ENCODE results near the gene PDGFB. TPM values are rescaled to one million over a fixed set of nuclear protein-coding genes. Genes with fewer than 3 reads are reported as not detected.
A peak's percentile ranks its signal among the peaks of the same experiment; 100 is the strongest.

PDGFB gene
- total RNA-seq, 1 donor from 2014 or later, result 1.1 TPM

GRCh38 chr22:39284983-39285382 is 40.2 kb upstream of the PDGFB start:
- no peak for FAIRE-seq
- no peaks in the 10 kb centered on the region for H3K27me3 ChIP-seq (ENCODE audit: control insufficient read depth, insufficient read depth, low read length)
- no peak for TF ChIP-seq CTCF (IDR thresholded peaks at IDR 0.05; ENCODE audit: insufficient read depth, low read length, severe bottlenecking)

GRCh38 chr22:39284142-39284980 is 39.6 kb upstream of the PDGFB start:
- H3K4me3 ChIP-seq (ENCODE audit: low read depth, low read length), result no peak overlapping the region
- FAIRE-seq, result no peak
- no peak for DNase-seq (ENCODE audit: low read depth)
- peaks cover 1% of the 10 kb centered on the region for H3K27me3 ChIP-seq (ENCODE audit: control insufficient read depth, insufficient read depth, low read length)
- H3K36me3 ChIP-seq (ENCODE audit: control insufficient read depth, insufficient read depth, low read length), result no peaks in the 10 kb centered on the region
- no peak for TF ChIP-seq CTCF (IDR thresholded peaks at IDR 0.05; ENCODE audit: insufficient read depth, low read length, severe bottlenecking)

More at GRCh38 chr22:39284983-39285382, 40.2 kb upstream of the PDGFB start:
- no peak for DNase-seq (ENCODE audit: low read depth)
- no peak overlapping the region for H3K4me3 ChIP-seq (ENCODE audit: low read depth, low read length)
- no peaks in the 10 kb centered on the region for H3K36me3 ChIP-seq (ENCODE audit: control insufficient read depth, insufficient read depth, low read length)

GRCh38 chr22:39283322-39284141 is 38.8 kb upstream of the PDGFB start:
- Histone ChIP-seq H3K36me3 (ENCODE audit: control insufficient read depth, insufficient read depth, low read length) (no peaks in the 10 kb centered on the region), H3K4me3 (ENCODE audit: low read depth, low read length) (no peak overlapping the region), H3K27me3 (ENCODE audit: control insufficient read depth, insufficient read depth, low read length) (peaks cover 3% of the 10 kb centered on the region)
- FAIRE-seq, result no peak
- no peak for DNase-seq (ENCODE audit: low read depth)
- TF ChIP-seq CTCF (IDR thresholded peaks at IDR 0.05; ENCODE audit: insufficient read depth, low read length, severe bottlenecking), result no peak

DNA sequence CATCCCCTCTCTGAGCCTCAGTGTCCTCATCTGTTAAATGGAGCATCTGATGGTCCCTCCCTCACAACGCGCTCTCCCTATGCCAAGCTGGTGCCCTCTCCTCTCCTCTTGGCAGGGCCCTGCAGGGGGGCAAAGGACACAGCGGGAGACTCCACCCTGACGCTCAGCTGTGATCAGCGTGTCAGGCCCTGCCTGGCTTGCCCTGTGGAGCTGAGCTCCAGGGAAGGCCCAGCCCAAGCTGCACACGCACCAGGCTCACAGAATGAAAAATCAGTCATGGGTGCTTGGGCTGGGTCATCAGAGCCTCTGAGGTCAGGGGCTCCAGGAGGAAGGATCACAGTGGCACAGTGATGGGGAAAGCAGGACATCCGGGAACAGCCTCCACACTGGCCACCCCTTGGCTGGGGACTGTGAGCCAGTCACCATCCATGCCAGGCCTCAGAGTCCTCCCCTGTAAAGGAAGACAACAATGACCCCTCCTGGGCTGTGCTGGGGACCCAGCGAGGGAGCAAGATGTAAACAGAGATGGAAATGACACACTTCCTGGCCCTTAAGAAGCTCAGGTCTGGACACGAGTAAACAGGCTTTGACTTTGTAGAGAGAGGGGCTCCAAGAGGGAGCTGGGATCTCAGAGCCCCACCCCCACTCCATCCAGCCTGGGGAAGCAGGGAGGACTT is 38.0 kb upstream of the PDGFB start:
- TF ChIP-seq CTCF (IDR thresholded peaks at IDR 0.05; ENCODE audit: insufficient read depth, low read length, severe bottlenecking), result no peak
- Histone ChIP-seq H3K27me3 (ENCODE audit: control insufficient read depth, insufficient read depth, low read length) (peaks cover 4% of the 10 kb centered on the region), H3K4me3 (ENCODE audit: low read depth, low read length) (no peak overlapping the region), H3K36me3 (ENCODE audit: control insufficient read depth, insufficient read depth, low read length) (no peaks in the 10 kb centered on the region)
- peak; percentile 47 for DNase-seq (ENCODE audit: low read depth)
- no peak for FAIRE-seq

DNA sequence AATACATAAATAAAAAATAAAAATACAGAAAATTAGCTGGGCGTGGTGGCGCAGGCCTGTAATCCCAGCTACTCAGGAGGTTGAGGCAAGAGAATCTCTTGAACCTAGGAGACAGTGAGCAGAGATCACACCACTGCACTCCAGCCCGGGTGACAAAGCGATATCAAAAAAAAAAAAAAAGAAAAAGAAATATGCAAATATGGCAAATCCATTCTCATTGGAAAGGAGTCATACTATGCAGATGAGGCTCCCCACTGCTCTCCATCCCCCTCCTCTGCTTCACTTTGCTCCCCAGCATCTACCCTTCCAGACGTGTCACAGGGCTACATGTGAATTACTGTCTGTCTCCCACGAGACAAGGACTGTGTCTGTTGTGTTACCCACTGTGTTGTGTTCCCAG is 36.3 kb upstream of the PDGFB start:
- DNase-seq (ENCODE audit: low read depth), result no peak
- Histone ChIP-seq H3K27me3 (ENCODE audit: control insufficient read depth, insufficient read depth, low read length) (peaks cover 4% of the 10 kb centered on the region), H3K4me3 (ENCODE audit: low read depth, low read length) (no peak overlapping the region), H3K36me3 (ENCODE audit: control insufficient read depth, insufficient read depth, low read length) (no peaks in the 10 kb centered on the region)
- peak; percentile 73 for FAIRE-seq
- TF ChIP-seq CTCF (IDR thresholded peaks at IDR 0.05; ENCODE audit: insufficient read depth, low read length, severe bottlenecking), result no peak

All from bronchial epithelial cell (primary cell).